ENCODE data around the gene SCYGR3. TPM values are rescaled to one million over a fixed set of nuclear protein-coding genes. Genes with fewer than 3 reads are reported as not detected.

The SCYGR3 gene
- total RNA-seq, 4 donors from 2014 or later, result not detected

GRCh38 chr2:227623226-227623625 lies 8.6 kb upstream of the SCYGR3 start:
- no peak overlapping the region for H3K27ac ChIP-seq
- H3K36me3 ChIP-seq, result no peaks in the 10 kb centered on the region
- no peaks in the 10 kb centered on the region for H3K4me1 ChIP-seq
- no peak overlapping the region for H3K4me3 ChIP-seq
- TF ChIP-seq CTCF (IDR thresholded peaks at IDR 0.05) (no peak), POLR2A (IDR thresholded peaks at IDR 0.05) (no peak), EP300 (IDR thresholded peaks at IDR 0.05) (no peak)
- H3K27me3 ChIP-seq, result no peaks in the 10 kb centered on the region
- H3K9me3 ChIP-seq, result peaks cover 0 to 3% (median 0%) of the 10 kb centered on the region in 4 donors
- DNase-seq (ENCODE audit: low spot score in 2 of 2), result no peak

- no peak within 1 kb of the TSS for H3K4me3 ChIP-seq
- H3K27ac ChIP-seq, result no peak within 1 kb of the TSS
- H3K9me3 ChIP-seq, result peaks cover 0 to under 1% (median 0%) of the 10 kb centered on the region in 4 donors
- WGBS, 2 donors, result 66 to 70% methylated on average over 16 to 18 of the region's 20 CpGs
- TF ChIP-seq CTCF (IDR thresholded peaks at IDR 0.05), result no peak
- TF ChIP-seq POLR2A (IDR thresholded peaks at IDR 0.05), result no peak
- TF ChIP-seq EP300 (IDR thresholded peaks at IDR 0.05), result no peak
- H3K27me3 ChIP-seq, result no peaks in the 10 kb centered on the region
- H3K36me3 ChIP-seq, result no peaks in the 10 kb centered on the region
- peaks cover 0 to 13% (median 0%) of the 10 kb centered on the region in 4 donors for H3K4me1 ChIP-seq
- DNase-seq (ENCODE audit: low spot score in 2 of 2), result no peak
These were observed 2.9 kb upstream of the SCYGR3 start, which contains the start of gene SCYGR4 for GRCh38 chr2:227617316-227618230. Gene SCYGR4 (plus strand): TSS chr2:227617498. CDS start chr2:227617498, 0 bp downstream.

- H3K9me3 ChIP-seq, result no peaks in the 10 kb centered on the region
- 58 to 70% methylated on average over 4 of the region's 4 CpGs for WGBS, 2 donors
- H3K4me1 ChIP-seq, result peaks cover 0 to 13% (median 0%) of the 10 kb centered on the region in 4 donors
- DNase-seq (ENCODE audit: low spot score in 2 of 2), result no peak
- H3K36me3 ChIP-seq, result no peaks in the 10 kb centered on the region
- no peak overlapping the region for H3K4me3 ChIP-seq
- TF ChIP-seq EP300 (IDR thresholded peaks at IDR 0.05) (no peak), POLR2A (IDR thresholded peaks at IDR 0.05) (no peak), CTCF (IDR thresholded peaks at IDR 0.05) (no peak)
- H3K27ac ChIP-seq, result no peak overlapping the region
- H3K27me3 ChIP-seq, result no peaks in the 10 kb centered on the region
These were observed 2.0 kb upstream of the SCYGR3 start for GRCh38 chr2:227616631-227617030.

GRCh38 chr2:227615906-227616305 lies 1.3 kb upstream of the SCYGR3 start:
- Histone ChIP-seq H3K27me3 (no peaks in the 10 kb centered on the region), H3K4me3 (no peak overlapping the region), H3K27ac (no peak overlapping the region), H3K4me1 (peaks cover 0 to 13% (median 0%) of the 10 kb centered on the region in 4 donors), H3K36me3 (no peaks in the 10 kb centered on the region), H3K9me3 (no peaks in the 10 kb centered on the region)
- no peak for DNase-seq (ENCODE audit: low spot score in 2 of 2)
- TF ChIP-seq CTCF (IDR thresholded peaks at IDR 0.05), result no peak
- no peak for TF ChIP-seq EP300 (IDR thresholded peaks at IDR 0.05)
- TF ChIP-seq POLR2A (IDR thresholded peaks at IDR 0.05), result no peak
- WGBS, 2 donors, result 68 to 69% methylated on average over 5 of the region's 5 CpGs

GRCh38 chr2:227615181-227615580 lies 541 bp upstream of the SCYGR3 start:
- 88 to 93% methylated on average over 4 of the region's 4 CpGs for WGBS, 2 donors
- H3K4me3 ChIP-seq, result no peak overlapping the region
- no peak for DNase-seq (ENCODE audit: low spot score in 2 of 2)
- peaks cover 0 to 13% (median 0%) of the 10 kb centered on the region in 4 donors for H3K4me1 ChIP-seq
- no peak overlapping the region for H3K27ac ChIP-seq
- no peaks in the 10 kb centered on the region for H3K9me3 ChIP-seq
- H3K27me3 ChIP-seq, result no peaks in the 10 kb centered on the region
- TF ChIP-seq POLR2A (IDR thresholded peaks at IDR 0.05), result no peak
- no peaks in the 10 kb centered on the region for H3K36me3 ChIP-seq
